ENCODE data around the gene CPA4.

The CPA4 gene

DNA sequence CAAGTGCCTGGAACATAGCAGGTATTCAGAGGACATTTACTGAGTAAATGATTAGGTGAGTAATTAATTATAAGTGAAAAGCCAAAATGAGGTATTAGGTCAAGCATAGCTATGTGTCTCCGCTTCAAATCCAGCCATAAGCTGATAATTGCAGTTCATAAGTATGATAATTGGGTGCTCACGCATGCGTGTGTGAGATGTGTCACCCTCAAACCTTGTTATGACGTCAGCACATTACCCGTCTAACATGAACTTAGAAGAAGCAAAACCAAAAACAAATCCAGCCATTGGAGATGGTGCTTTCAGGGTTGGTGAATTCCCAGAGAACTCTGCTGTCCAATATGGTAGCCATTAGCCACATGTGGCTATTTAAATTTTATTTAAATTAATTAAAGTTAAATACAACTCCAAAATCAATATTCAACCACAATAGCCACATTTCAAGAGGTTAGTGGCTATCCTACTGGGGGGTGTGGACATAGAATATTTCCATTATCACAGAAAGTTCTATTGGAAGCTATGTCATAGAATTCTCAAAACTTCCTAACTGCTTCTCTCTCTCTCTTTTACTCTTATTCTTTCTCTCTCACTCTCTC, 51.4 kb downstream of the CPA4 start, which contains the start of gene CPA5:
Gene CPA5, plus strand, starts transcription at position 546 of the 596 bp plus-strand sequence. CDS start 1,670 bp downstream, outside the sequence.
- no peak for DNase-seq (ENCODE audit: low read depth in 2 of 3, low spot score in 2 of 3)

DNA sequence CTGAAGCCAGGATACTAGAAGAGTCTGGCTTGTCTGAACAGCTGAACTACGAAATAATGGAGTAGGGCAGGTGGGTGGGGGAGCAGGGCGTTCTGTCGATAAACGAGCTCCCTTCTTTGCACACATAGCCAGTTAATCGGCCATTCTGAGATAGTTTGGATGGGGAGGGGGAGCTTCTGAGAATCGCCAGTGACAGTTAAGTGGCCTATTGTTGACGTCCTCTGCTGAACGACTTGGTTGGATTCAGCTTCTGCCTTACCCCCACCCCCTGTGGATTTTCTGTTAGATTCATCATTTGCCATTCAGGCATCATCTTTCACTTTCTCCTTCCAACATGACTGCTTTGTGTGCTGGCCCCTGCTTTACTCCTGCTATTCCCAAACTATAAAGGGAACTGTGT, 52.2 kb downstream of the CPA4 start:
- no peak for DNase-seq (ENCODE audit: low read depth in 2 of 3, low spot score in 2 of 3)

DNA sequence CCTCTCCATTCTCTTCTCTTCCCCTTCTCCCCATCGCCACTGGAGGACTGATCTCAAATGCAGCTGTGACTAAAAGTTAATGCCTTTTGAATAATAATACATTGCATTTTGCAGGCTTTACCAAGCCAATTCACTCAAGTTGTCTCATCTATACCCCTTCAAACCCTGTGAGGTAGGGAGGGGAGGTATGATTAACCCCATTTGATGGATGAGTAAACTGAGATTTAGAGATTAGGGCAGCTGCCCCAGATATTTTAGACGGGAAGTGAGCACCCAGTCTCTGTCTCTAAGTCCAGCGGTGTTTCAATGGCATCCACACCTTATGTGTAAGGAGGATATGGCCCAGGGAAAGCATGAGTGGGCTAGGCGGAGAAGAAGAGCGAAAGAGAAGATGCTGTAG, 52.8 kb downstream of the CPA4 start:
- DNase-seq (ENCODE audit: low read depth in 2 of 3, low spot score in 2 of 3) = no peak

DNA sequence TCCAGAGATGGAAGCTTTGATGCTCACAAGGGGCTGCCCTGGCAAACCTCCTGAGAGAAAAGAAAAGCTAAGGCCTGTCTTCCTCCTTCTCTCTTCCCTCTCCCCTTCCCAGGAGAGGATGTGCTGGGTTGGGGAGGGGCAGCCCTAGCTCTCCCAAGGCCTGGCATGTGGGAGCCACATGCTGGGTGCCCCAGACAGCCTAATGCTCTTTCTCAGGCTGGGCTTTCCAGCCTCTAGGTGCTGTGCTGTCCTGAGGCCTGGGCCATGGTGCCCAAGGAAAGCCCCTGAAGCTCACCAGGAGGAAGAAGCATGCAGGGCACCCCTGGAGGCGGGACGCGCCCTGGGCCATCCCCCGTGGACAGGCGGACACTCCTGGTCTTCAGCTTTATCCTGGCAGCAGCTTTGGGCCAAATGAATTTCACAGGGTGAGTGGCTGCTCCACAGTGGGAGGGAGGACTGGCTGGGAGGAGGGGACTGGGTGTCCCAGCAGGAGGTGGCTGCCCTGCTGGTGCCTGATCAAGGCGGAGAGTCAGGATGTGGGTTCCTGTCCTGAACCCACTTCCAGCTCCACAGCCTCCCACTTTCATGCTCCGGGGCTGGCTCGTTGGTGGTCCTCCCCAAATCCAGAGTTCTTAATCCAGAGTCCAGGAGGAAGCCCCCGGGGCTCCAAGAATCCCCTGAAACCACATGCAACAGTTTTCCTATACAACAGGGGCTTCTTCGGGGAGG, 53.4 kb downstream of the CPA4 start:
- DNase-seq (ENCODE audit: low read depth in 2 of 3, low spot score in 2 of 3) = no peak

GRCh38 chr7:130346941-130347340, 54.0 kb downstream of the CPA4 start:
- no peak for DNase-seq (ENCODE audit: low read depth in 2 of 3, low spot score in 2 of 3)

- DNase-seq (ENCODE audit: low read depth in 2 of 3, low spot score in 2 of 3) = no peak
Measured at GRCh38 chr7:130349911-130350782, 57.2 kb downstream of the CPA4 start.

DNA sequence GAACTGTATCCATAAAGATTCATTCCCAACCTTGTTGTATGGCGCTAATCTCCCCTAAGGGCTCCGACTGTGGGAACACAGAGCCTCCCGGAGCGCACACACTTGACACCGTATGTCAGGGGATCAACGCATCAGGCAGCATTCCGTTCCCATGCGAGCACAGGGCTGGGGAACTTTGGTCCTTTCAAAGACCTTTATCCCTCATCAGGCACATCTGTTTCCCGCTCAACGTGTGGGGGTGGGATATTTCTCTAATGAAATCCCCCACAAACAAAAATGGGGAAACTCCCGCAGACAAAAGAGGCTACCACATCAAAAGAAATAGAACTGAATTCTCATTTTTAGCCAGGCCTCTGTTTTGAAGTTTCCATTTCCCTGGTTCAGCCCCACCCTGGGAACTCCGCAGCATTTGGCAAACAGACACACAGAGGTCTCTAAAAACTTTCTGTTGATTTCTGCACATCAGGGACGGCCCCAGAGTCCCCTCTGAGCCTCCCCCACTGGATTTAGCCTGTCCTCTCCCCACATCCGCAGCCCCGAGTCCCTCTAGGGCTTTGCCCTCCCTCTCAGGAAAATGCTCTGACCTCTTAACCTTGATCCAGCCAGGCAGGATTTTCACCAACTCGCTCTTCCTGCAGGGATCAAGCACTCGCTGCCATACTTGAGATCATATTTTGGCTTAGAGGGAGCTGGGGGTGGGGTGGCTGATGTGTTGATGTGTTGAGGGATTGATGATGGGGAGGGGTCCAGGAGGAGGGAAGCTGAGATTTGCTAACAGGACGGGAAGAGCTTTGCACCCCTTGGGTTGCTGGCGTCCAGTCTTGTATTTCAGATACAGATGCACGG, 58.2 kb downstream of the CPA4 start:
- no peak for DNase-seq (ENCODE audit: low read depth in 2 of 3, low spot score in 2 of 3)

- no peak for DNase-seq (ENCODE audit: low read depth in 2 of 3, low spot score in 2 of 3)
Measured at GRCh38 chr7:130351791-130352090, 58.8 kb downstream of the CPA4 start.

DNA sequence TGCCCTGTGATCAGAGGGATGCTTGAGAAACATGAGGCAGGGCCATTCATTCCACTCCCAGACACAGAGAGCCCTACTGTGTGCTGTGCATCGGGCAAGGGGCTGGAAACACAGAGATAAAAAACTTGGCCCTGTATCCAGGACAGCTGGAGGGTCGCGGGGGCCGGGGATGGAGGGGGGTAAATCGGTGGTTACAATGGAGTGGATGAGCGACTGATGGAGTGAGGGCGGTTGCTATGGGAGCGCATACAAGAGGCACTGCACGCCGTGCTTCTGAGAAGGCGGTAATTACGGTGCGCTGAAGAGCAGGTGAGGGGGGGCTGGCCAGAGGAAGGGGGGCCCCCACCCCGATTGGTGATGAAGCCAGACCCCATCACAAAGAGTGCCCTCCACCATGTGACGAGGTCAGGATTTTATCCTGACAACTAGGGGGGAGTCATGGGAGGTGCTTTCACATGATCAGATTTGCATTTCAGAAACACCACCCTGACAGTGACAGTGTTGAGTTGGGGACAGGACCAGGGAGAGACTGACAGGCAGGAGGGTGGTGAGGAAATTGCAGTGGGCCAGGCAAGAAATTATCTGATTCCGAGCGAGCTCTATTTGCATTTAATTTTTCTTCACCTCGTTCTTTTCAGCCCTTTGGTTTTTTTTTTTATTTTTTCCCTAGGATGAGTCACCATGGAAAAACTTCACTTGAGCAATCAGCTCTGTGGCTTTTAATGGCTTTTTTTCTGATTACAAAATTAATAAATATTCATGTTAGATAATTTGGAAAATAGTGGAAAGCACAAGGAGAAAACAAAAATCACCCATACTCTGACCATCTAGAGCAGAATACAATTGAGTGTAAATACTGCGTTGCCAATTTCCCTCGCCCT, 59.5 kb downstream of the CPA4 start:
- no peak for DNase-seq (ENCODE audit: low read depth in 2 of 3, low spot score in 2 of 3)

DNA sequence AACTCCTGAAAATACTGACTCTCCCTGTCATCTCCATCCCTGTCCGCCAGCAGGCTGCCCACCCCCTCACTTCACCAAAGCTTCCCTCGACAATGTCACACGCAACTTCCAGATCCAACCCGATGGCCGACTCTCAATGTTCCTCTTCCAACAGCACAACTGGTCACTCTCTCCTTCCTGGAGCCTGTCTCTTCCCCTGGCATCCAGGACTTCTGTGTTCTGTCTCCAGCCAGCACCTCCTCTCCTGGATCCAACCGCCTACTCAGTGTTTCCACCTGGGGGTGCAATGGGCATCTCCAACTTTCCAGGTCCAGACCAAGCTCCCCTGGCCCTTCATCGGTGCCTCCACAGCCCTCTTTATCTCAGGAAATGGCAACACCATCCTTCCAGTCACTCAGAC, 60.2 kb downstream of the CPA4 start:
- DNase-seq (ENCODE audit: low read depth in 2 of 3, low spot score in 2 of 3) = no peak

DNA sequence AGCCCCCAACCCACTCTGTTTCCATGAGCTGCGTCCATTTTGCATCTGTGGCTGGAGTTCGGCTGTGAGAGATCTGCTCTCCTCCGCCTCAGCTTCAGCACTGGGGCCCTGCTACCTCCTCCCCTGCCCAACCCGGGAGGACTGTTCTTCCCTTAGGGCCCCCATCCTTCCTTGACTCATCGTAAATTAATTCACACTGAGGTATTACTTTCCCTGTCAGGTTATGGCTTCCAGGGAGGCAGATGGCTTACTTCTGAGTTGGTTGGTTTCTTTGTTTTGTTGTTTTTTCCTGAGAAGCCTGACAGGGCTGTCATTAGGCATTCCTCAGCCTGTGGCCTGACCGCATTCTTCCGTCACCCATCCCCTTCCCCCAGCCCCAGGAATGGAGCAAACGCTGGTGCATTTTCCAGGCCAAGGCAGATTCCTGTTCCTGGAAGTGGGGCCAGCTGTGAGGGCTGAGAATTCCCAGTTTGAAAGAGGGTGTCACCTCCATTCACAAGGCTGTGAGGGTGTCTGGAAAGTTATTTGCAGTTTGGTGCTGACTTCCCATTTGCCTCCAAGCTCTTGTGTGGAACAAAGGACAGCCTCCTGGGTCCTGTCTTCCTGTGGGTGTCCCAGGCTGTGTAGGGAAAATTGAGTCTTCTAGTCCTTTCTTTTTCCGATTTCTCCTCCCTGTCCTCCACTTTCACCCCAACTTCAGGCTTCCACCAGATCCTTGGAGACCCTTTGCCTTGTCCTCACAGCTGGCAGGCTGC, 63.3 kb downstream of the CPA4 start:
- DNase-seq (ENCODE audit: low read depth in 2 of 3, low spot score in 2 of 3) = no peak

- no peak for DNase-seq (ENCODE audit: low read depth in 2 of 3, low spot score in 2 of 3)
Measured at GRCh38 chr7:130356876-130357611, 64.1 kb downstream of the CPA4 start.

- DNase-seq (ENCODE audit: low read depth in 2 of 3, low spot score in 2 of 3) = no peak
Measured at GRCh38 chr7:130358471-130358870, 65.5 kb downstream of the CPA4 start.

DNA sequence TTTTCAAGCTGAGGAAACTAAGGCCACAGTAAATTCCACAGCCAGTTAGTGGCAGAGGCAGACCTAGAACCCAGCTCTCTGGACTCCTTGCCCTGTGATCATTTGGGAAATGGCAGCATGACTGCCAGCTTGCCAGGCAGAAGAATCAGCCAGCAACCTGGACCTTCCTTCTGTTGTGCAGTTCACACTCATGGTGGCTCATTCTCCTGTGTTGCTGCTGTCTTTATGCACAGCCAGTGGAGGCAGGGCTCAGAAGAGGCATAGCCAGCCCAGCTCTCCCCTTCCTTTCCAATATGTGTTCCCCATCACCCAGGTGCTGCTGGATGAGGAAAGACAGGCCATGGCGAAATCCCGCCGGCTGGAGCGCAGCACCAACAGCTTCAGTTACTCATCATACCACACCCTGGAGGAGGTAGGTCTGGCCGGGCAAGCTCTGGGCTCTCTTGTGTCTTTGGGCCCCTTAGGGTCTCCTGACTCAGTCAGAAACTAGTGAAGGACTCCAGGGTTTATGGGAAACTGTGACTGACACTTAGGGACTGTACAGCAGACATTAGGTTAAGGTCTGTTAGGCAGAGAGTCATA, 66.4 kb downstream of the CPA4 start:
- DNase-seq (ENCODE audit: low read depth in 2 of 3, low spot score in 2 of 3) = no peak

DNA sequence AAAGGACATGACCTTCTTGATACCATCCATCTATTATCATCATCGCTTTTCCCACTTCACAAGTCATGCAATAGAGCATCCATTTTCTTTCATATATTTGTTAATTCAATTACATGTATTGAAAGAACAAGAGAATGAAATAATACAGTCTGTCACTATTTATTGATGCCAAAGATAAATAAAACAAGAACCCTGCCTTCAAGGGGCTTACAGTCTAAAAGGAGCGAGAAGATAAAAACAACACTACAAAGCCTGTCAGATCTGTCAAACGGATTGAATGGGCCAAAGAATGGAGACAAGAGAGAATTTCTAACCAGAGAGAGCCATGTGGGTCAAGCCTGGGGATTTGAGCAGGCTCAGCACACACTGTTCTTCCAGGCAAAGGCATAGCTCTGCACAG, 67.6 kb downstream of the CPA4 start:
- DNase-seq (ENCODE audit: low read depth in 2 of 3, low spot score in 2 of 3) = no peak

DNA sequence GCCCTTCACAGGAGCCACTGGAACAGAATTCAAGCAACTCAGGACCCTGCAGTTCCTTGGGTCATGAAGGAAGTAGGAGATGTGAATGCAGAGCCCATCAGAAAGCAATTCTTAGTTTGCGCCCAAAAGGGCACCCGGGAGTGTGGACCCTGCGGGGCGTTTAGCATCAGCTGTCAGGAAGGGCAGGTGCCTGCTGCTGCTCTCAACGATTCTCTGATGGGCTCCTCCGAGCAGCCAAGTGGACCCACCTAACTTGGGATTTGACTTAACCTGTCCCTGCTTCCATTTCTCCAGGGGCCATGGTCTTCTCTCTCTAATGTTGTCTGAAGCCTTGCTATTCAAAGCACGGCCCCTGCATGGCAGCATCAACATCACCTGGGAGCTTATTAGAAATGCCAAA, 68.7 kb downstream of the CPA4 start:
- no peak for DNase-seq (ENCODE audit: low read depth in 2 of 3, low spot score in 2 of 3)

GRCh38 chr7:130362251-130362816, 69.4 kb downstream of the CPA4 start:
- no peak for DNase-seq (ENCODE audit: low read depth in 2 of 3, low spot score in 2 of 3)

Measured in activated CD8-positive, alpha-beta memory T cell treated with anti-CD3 and anti-CD28 coated beads for 48 hours (primary cell).